HepG2 (cell line): Measurements from ENCODE around the gene RBM27. TPM values are rescaled to one million over a fixed set of nuclear protein-coding genes. Genes with fewer than 3 reads are reported as not detected.
"Not testable (repeated sequence)": the region's sequence is repeated elsewhere in the genome, so short reads cannot be mapped to it uniquely, and the experiment has no call there.

Experiments used
- ATAC-seq: fragments of 200-7000 bp; cut with Tn5 transposase; 3 replicates; pipeline ENCODE4 v1.9.1; 2020; ENCODE audit warnings: mild to moderate bottlenecking, moderate library complexity
- BruUV-seq: library from RNA; stranded (reverse); fragments of 400-500 nt; replicated peaks from 2 replicates; lab custom pipeline; 2021; lab: Mats Ljungman, UMichigan
- CTCF ChIA-PET: fragments of 300-600 bp; formaldehyde crosslinking; extraction: SDS; loops from one replicate; lab custom pipeline; 2021; ENCODE audit warnings: low total read pairs, inconsistent platforms, low intra/inter-chr PET ratio; lab: Yijun Ruan, JAX
- POLR2A ChIA-PET: fragments of 350-600 bp; sonication (Branson Sonifier 250); formaldehyde crosslinking; loops from one replicate; lab custom pipeline; 2020; ENCODE audit warnings: antibody characterized with exemption, inconsistent platforms; lab: Yijun Ruan, JAX
- DNase-seq: peaks from one replicate; pipeline ENCODE4 v3.0.0-alpha.2; 2015; ENCODE audit warnings: low spot score
- FAIRE-seq: peaks from 3 replicates; lab custom pipeline; 2011; peaks lifted over from hg19 to GRCh38; lab: Jason Lieb, UNC
- H2AFZ ChIP-seq: one replicate; pipeline ENCODE4 v1.6.1; 2011; ENCODE audit warnings: low read length, inconsistent platforms
- H3K27ac ChIP-seq: fragments of 300-600 bp; 3 replicates; pipeline ENCODE4 v1.8.0; 2011; ENCODE audit warnings: mixed run types, mild to moderate bottlenecking, mixed read lengths, low read length, inconsistent platforms; ENCODE audit not compliant: insufficient read depth; ENCODE audit errors: extremely low read length
- H3K27me3 ChIP-seq, 2 experiments: fragments of 200-600 bp in 1 of 2; 2 replicates in 1 of 2; 3 replicates in 1 of 2; pipeline versions ENCODE4 v1.6.0 to v1.8.0; 2011; ENCODE audit warnings: low read length in 2 of 2, mild to moderate bottlenecking in 2 of 2, moderate library complexity in 2 of 2, inconsistent platforms in 1 of 2; ENCODE audit not compliant: insufficient read depth in 2 of 2, control insufficient read depth in 1 of 2
- H3K36me3 ChIP-seq, 2 experiments: fragments of 200-600 bp in 1 of 2; replicated peaks in 1 of 2; 2 replicates in 1 of 2; 3 replicates in 1 of 2; pipeline versions ENCODE4 v1.5.1 to v1.8.0; 2011; ENCODE audit warnings: low read length in 2 of 2, inconsistent platforms in 1 of 2; ENCODE audit not compliant: insufficient read depth in 2 of 2, control insufficient read depth in 1 of 2
- H3K4me1 ChIP-seq: 2 replicates; pipeline ENCODE4 v1.5.1; 2012; ENCODE audit warnings: low read length, inconsistent platforms; ENCODE audit not compliant: insufficient read depth
- H3K4me2 ChIP-seq: 2 replicates; pipeline ENCODE4 v1.6.0; 2011; ENCODE audit warnings: low read depth, low read length, inconsistent platforms
- H3K4me3 ChIP-seq, 3 experiments: fragments of 200-600 bp in 1 of 3; sonication (generic), shearing (Covaris generic) in 1 of 3; replicated peaks in 1 of 3; 2 replicates each; pipeline ENCODE4 v1.5.1; 2011 to 2016; ENCODE audit warnings: low read length in 3 of 3, inconsistent platforms in 2 of 3, low read depth in 2 of 3, mild to moderate bottlenecking in 2 of 3, control low read depth in 1 of 3, mixed read lengths in 1 of 3; ENCODE audit not compliant: insufficient read depth in 1 of 3
- H3K79me2 ChIP-seq: one replicate; pipeline ENCODE4 v1.6.1; 2011; ENCODE audit warnings: low read length, inconsistent platforms; ENCODE audit not compliant: insufficient read depth
- H3K9ac ChIP-seq: 2 replicates; pipeline ENCODE4 v1.6.0; 2011; ENCODE audit warnings: mild to moderate bottlenecking, low read depth, low read length, inconsistent platforms; ENCODE audit not compliant: insufficient read depth
- H3K9me3 ChIP-seq: 2 replicates; pipeline ENCODE4 v1.5.1; 2012; ENCODE audit warnings: mild to moderate bottlenecking, low read length
- H4K20me1 ChIP-seq: 2 replicates; pipeline ENCODE4 v1.6.0; 2011; ENCODE audit warnings: inconsistent platforms, mild to moderate bottlenecking, low read length, moderate library complexity; ENCODE audit not compliant: insufficient read depth
- AHR ChIP-seq: IDR thresholded peaks from 2 replicates; pipeline ENCODE4 v1.6.1; 2018; ENCODE audit warnings: missing genetic modification reagents, missing compliant biosample characterization
- ARID2 ChIP-seq: sonication (generic); formaldehyde crosslinking; IDR thresholded peaks from 2 replicates; pipeline ENCODE4 v1.8.1; 2022; ENCODE audit warnings: mild to moderate bottlenecking, missing genetic modification reagents, borderline replicate concordance
- FOSL2 ChIP-seq: sonication (generic); formaldehyde crosslinking; IDR thresholded peaks from 2 replicates; pipeline ENCODE4 v1.4.0; 2020; ENCODE audit warnings: missing genetic modification reagents
- FOXJ3 ChIP-seq: sonication (generic); formaldehyde crosslinking; IDR thresholded peaks from 2 replicates; pipeline ENCODE4 v1.4.0; 2020; ENCODE audit warnings: missing genetic modification reagents, mild to moderate bottlenecking, borderline replicate concordance
- MAFF ChIP-seq: IDR thresholded peaks from 2 replicates; pipeline ENCODE4 v1.6.1; 2011; ENCODE audit warnings: low read depth, low read length, improper control_type of control experiment
- PAF1 ChIP-seq: IDR thresholded peaks from 2 replicates; pipeline ENCODE4 v1.6.1; 2016; ENCODE audit warnings: missing genetic modification reagents, missing compliant biosample characterization
- TAF15 ChIP-seq: fragments of 200-400 bp; formaldehyde crosslinking; IDR thresholded peaks from one replicate; pipeline ENCODE4 v1.6.1; 2018; ENCODE audit warnings: mild to moderate bottlenecking, low read depth, low read length; ENCODE audit not compliant: poor library complexity, severe bottlenecking
- ZBTB8A ChIP-seq: sonication (generic); formaldehyde crosslinking; IDR thresholded peaks from 2 replicates; pipeline ENCODE4 v1.4.0; 2020; ENCODE audit warnings: mild to moderate bottlenecking, low read depth, missing genetic modification reagents, borderline replicate concordance
- ZMYM3 ChIP-seq: sonication (generic); formaldehyde crosslinking; IDR thresholded peaks from 2 replicates; pipeline ENCODE4 v1.5.1; 2020; ENCODE audit warnings: mild to moderate bottlenecking, missing genetic modification reagents
- ZNF17 ChIP-seq: sonication (generic); formaldehyde crosslinking; IDR thresholded peaks from 2 replicates; pipeline ENCODE4 v1.5.0; 2020; ENCODE audit warnings: mild to moderate bottlenecking, missing genetic modification reagents
- ZNF326 ChIP-seq: sonication (generic); formaldehyde crosslinking; IDR thresholded peaks from 2 replicates; pipeline ENCODE4 v1.4.0; 2020; ENCODE audit warnings: missing genetic modification reagents, borderline replicate concordance
- WGBS: methylation state at CpG from one replicate; pipeline ENCODE4 v1.1.6; 2017; ENCODE audit warnings: low lambda C conversion rate; 5-methylcytosine and 5-hydroxymethylcytosine counted together
- in situ Hi-C: cut with HindIII; loops from 2 replicates; pipeline ENCODE4 v1.10.0; 2017; ENCODE audit warnings: low pct_unique_long_range_greater_than_20kb; ENCODE audit not compliant: extremely low pct_ligation_motif_present
- intact Hi-C: fragments of 100-400 bp; cut with micrococcal nuclease; formaldehyde crosslinking; loops from one replicate; pipeline ENCODE4 v1.10.0; 2022; ENCODE audit not compliant: unreplicated experiment
- polyA plus RNA-seq, 8 experiments: library from polyadenylated mRNA; depleted of rRNA in 3 of 8; stranded (reverse) in 7 of 8; unstranded in 1 of 8; fragments of >200 nt; fragmentation: Illumina TruSeq in 4 of 8; extraction: Trizol in 4 of 8; gene quantifications; 2 replicates each; pipeline versions ENCODE4 v1.2.1 to v1.2.3, GENCODE V29; 2011 to 2016; ENCODE audit warnings: low read depth in 4 of 8, missing spikeins in 1 of 8, mixed read lengths in 1 of 8; ENCODE audit not compliant: insufficient read depth in 1 of 8
- total RNA-seq, 5 experiments: library from RNA; depleted of rRNA; stranded (reverse); fragments of >200 nt; fragmentation: Illumina TruSeq; extraction: Trizol; gene quantifications; 2 replicates each; pipeline ENCODE4 v1.2.3, GENCODE V29; 2016; ENCODE audit warnings: low read depth in 1 of 5
- TF ChIP-seq, protein P1 (sequence below): sonication (generic); formaldehyde crosslinking; IDR thresholded peaks from 2 replicates; pipeline ENCODE4 v1.4.0; 2020; ENCODE audit warnings: low read depth, mild to moderate bottlenecking, missing genetic modification reagents
- TF ChIP-seq, protein P2 (sequence below): sonication (generic); formaldehyde crosslinking; IDR thresholded peaks from 2 replicates; pipeline ENCODE4 v1.8.0; 2022; ENCODE audit warnings: mild to moderate bottlenecking, missing genetic modification reagents

Gene RBM27
- total and polyA plus RNA-seq, 2 of the 13 experiments (the other 11 are each of a cell fraction or from before 2014, with no cell fraction given), result 12.9 to 23.4 TPM

DNA sequence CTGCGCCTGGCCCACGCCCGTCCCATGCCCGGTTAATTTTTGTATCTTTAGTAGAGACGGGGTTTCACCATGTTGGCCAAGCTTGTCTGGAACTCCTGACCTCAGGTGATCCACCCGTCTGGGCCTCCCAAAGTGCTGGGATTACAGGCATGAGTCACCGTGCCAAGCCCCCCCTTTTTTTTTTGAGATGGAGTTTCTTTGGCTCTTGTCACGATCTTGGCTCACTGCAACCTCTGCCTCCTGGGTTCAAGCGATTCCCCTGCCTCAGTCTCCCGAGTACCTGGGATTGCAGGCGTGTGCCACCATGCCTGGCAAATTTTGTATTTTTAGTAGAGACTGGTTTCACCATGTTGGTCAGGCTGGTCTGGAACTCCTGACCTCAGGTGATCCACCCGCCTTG is 1.6 kb upstream of the RBM27 start:
- BruUV-seq, H2AFZ ChIP-seq, H3K4me3 ChIP-seq, H3K9me3 ChIP-seq, H3K9ac ChIP-seq, H3K27me3 ChIP-seq, H3K36me3 ChIP-seq, CTCF ChIA-PET, H3K27ac ChIP-seq, ATAC-seq, DNase-seq, H4K20me1 ChIP-seq, FAIRE-seq, in situ Hi-C loops: not testable (repeated sequence)
- Histone ChIP-seq H3K4me1 (peaks cover 50% of the 10 kb centered on the region), H3K79me2 (peaks cover 32% of the 10 kb centered on the region), H3K4me2 (peak overlapping the region; percentile 75; the same call in 1 of the 2 replicates)
- TF ChIP-seq ZMYM3, result 0 out of 2 replicates have a peak, but pooled peaks have one; percentile 21
- TF ChIP-seq FOSL2, result peak; percentile 74
- 64% methylated on average over 12 of the region's 12 CpGs for WGBS
- intact Hi-C loops, result loop anchor here (5.0 to 10.0 kb wide), 2 partner anchors 34 to 973 kb away; no protein-coding TSS in a partner anchor
- POLR2A ChIA-PET, result interaction anchor here (1.8 to 2.0 kb wide), 2 partner anchors 12 to 18 kb away, joined by 9 to 17 read pairs; partner anchors contain the start of gene LARS1

- peaks cover 6% of the 10 kb centered on the region; the same call in 1 of the 2 replicates for H4K20me1 ChIP-seq
- intact Hi-C loops, result loop anchor here (1.0 to 10.0 kb wide), 3 partner anchors 22 to 971 kb away; partner anchors contain the start of gene LARS1
- ATAC-seq (peak; percentile 60), FAIRE-seq (no peak), DNase-seq (no peak)
- no TSS peak for BruUV-seq
- TF ChIP-seq, protein P1, sequence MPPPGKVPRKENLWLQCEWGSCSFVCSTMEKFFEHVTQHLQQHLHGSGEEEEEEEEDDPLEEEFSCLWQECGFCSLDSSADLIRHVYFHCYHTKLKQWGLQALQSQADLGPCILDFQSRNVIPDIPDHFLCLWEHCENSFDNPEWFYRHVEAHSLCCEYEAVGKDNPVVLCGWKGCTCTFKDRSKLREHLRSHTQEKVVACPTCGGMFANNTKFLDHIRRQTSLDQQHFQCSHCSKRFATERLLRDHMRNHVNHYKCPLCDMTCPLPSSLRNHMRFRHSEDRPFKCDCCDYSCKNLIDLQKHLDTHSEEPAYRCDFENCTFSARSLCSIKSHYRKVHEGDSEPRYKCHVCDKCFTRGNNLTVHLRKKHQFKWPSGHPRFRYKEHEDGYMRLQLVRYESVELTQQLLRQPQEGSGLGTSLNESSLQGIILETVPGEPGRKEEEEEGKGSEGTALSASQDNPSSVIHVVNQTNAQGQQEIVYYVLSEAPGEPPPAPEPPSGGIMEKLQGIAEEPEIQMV (CRISPR knock-in tag), result no peak
- TF ChIP-seq ZBTB8A (0 out of 2 replicates have a peak, but pooled peaks have one; percentile 4), AHR (no peak), TAF15 (no peak), ZNF326 (CRISPR knock-in tag) (no peak), FOXJ3 (CRISPR knock-in tag) (no peak), ARID2 (CRISPR knock-in tag) (peak; percentile 67; the same call in 1 of the 2 replicates), ZNF17 (CRISPR knock-in tag) (no peak), PAF1 (CRISPR knock-in tag) (no peak), MAFF (no peak)
- TF ChIP-seq, protein P2, sequence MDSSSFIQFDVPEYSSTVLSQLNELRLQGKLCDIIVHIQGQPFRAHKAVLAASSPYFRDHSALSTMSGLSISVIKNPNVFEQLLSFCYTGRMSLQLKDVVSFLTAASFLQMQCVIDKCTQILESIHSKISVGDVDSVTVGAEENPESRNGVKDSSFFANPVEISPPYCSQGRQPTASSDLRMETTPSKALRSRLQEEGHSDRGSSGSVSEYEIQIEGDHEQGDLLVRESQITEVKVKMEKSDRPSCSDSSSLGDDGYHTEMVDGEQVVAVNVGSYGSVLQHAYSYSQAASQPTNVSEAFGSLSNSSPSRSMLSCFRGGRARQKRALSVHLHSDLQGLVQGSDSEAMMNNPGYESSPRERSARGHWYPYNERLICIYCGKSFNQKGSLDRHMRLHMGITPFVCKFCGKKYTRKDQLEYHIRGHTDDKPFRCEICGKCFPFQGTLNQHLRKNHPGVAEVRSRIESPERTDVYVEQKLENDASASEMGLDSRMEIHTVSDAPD (CRISPR knock-in tag), result 0 out of 2 replicates have a peak, but pooled peaks have one; percentile 0
- 3% methylated on average over 9 of the region's 21 CpGs for WGBS
- H3K9ac ChIP-seq, result peak overlapping the region; percentile 85
- peaks cover 0 to 1% of the 10 kb centered on the region in 2 experiments; a peak in 1 of 5 replicates for H3K36me3 ChIP-seq
- peaks cover 47% of the 10 kb centered on the region for H3K79me2 ChIP-seq
- no peaks in the 10 kb centered on the region for H3K9me3 ChIP-seq
- H3K4me1 ChIP-seq, result peaks cover 57% of the 10 kb centered on the region
- ChIA-PET POLR2A (interaction anchor here (1.0 to 2.0 kb wide), 8 partner anchors 8 to 243 kb away, joined by 3 to 17 read pairs (median 6); partner anchors contain the start of gene LARS1), CTCF (no interaction called here)
- peak overlapping the region; percentile 82 for H3K4me2 ChIP-seq
- H3K27ac ChIP-seq, result peak overlapping the region; percentile 81
- H2AFZ ChIP-seq, result no peak overlapping the region
- no peaks in the 10 kb centered on the region; a peak in 1 of 5 replicates for H3K27me3 ChIP-seq
- peak overlapping the region; percentile 89 to 94 (median 89) for H3K4me3 ChIP-seq
- in situ Hi-C loops, result no loop called here
Observed at GRCh38 chr5:146203872-146204192, 427 bp downstream of the RBM27 start.
